RWPE1 (cell line): ENCODE measurements around the gene ALDH1A1.

Experiments
- CTCF ChIA-PET: fragments of 350-600 bp; sonication (Branson Sonifier 250); formaldehyde crosslinking; extraction: SDS; loops from one replicate; lab custom pipeline; 2021; lab: Yijun Ruan, JAX
- POLR2A ChIA-PET: fragments of 400-600 bp; formaldehyde crosslinking; extraction: SDS; loops from one replicate; lab custom pipeline; 2020; ENCODE audit warnings: antibody characterized with exemption; ENCODE audit not compliant: low non-redundant PET; lab: Yijun Ruan, JAX
- DNase-seq: peaks from one replicate; pipeline ENCODE4 v3.0.0; 2012; ENCODE audit warnings: low spot score
- H3K27ac ChIP-seq: fragments of 450-650 bp; 2 replicates; pipeline ENCODE4 v1.5.1; 2017
- TF ChIP-seq, protein P1 (sequence below): fragments of 450-650 bp; conservative IDR thresholded peaks from 2 replicates; pipeline ENCODE4 v1.5.1; 2017; ENCODE audit warnings: low read depth, mild to moderate bottlenecking

The ALDH1A1 gene

GRCh38 chr9:72952381-72952690, 517 bp downstream of the ALDH1A1 start:
- no peak for DNase-seq
- H3K27ac ChIP-seq: no peak overlapping the region
- TF ChIP-seq, protein P1, sequence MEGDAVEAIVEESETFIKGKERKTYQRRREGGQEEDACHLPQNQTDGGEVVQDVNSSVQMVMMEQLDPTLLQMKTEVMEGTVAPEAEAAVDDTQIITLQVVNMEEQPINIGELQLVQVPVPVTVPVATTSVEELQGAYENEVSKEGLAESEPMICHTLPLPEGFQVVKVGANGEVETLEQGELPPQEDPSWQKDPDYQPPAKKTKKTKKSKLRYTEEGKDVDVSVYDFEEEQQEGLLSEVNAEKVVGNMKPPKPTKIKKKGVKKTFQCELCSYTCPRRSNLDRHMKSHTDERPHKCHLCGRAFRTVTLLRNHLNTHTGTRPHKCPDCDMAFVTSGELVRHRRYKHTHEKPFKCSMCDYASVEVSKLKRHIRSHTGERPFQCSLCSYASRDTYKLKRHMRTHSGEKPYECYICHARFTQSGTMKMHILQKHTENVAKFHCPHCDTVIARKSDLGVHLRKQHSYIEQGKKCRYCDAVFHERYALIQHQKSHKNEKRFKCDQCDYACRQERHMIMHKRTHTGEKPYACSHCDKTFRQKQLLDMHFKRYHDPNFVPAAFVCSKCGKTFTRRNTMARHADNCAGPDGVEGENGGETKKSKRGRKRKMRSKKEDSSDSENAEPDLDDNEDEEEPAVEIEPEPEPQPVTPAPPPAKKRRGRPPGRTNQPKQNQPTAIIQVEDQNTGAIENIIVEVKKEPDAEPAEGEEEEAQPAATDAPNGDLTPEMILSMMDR: no peak
- ChIA-PET POLR2A (no interaction called here), CTCF (no interaction called here)

GRCh38 chr9:72951520-72952380, 1.1 kb downstream of the ALDH1A1 start:
- TF ChIP-seq, protein P1: no peak
- no peak overlapping the region for H3K27ac ChIP-seq
- CTCF ChIA-PET: no interaction called here
- POLR2A ChIA-PET: interaction anchor here (0.7 kb wide), 1 partner anchor 130 kb away, joined by 3 read pairs; no protein-coding TSS in a partner anchor
- no peak for DNase-seq

DNA sequence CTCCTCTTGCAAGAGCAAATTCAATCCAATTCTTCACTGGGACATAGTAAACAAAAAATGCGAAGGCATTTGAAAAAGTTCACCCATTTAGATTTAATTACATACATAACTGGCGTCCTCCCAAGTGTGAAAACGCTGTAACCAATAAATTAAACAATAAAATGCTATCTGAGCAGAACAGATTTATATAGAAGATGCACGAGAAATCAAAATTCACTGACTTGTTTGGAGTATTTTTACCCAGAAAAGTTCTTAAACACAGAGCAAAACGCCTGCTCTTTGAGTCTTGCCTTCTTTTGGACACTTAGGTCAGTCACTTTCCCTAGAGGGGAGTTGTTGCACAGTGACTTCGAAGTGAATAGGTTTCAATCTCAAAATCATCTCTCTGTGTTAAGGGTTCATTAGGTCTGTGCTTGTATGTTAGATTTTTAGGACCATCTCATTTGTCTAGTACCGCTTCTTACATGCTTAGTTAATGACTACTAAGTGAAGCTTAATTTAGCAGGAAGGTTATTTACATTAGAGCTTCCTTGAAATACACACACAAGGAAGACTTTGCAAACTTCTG, 1.9 kb downstream of the ALDH1A1 start:
- CTCF ChIA-PET: no interaction called here
- POLR2A ChIA-PET: interaction anchor here (0.7 kb wide), 1 partner anchor 129 kb away, joined by 3 read pairs; no protein-coding TSS in a partner anchor
- DNase-seq: no peak
- no peak overlapping the region for H3K27ac ChIP-seq
- TF ChIP-seq, protein P1: no peak

- POLR2A ChIA-PET: no interaction called here
Measured at GRCh38 chr9:72949918-72950325, 2.9 kb downstream of the ALDH1A1 start.

DNA sequence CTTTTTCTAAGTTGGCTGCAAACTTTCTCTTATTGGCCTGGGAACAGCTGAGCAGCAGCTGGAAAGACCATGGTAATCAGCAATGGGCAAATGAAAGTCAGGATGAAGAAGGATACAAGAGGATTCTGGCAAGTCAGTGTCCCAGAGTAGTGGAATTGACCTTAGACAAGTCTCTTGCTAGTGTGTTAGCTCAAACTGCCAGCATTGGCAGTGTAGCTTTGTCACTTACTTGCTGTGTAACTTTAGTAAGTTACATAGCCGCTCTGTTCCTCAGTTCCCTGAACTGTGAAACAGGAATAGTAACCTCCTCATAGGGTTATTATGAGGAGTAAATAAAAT, 3.6 kb downstream of the ALDH1A1 start:
- no peak for DNase-seq
- no peak overlapping the region for H3K27ac ChIP-seq
- POLR2A ChIA-PET: no interaction called here
- TF ChIP-seq, protein P1: no peak
- CTCF ChIA-PET: no interaction called here

More at GRCh38 chr9:72949918-72950325, 2.9 kb downstream of the ALDH1A1 start:
- CTCF ChIA-PET: no interaction called here
- TF ChIP-seq, protein P1: no peak
- no peak for DNase-seq
- H3K27ac ChIP-seq: no peak overlapping the region

- H3K27ac ChIP-seq: no peak overlapping the region
- TF ChIP-seq, protein P1: no peak
- no peak for DNase-seq
- ChIA-PET POLR2A (no interaction called here), CTCF (no interaction called here)
Measured at GRCh38 chr9:72948575-72949243, 4.1 kb downstream of the ALDH1A1 start.
